Smooth muscle cell (in vitro differentiated cells): ENCODE results near the gene KRT3. TPM values are rescaled to one million over a fixed set of nuclear protein-coding genes. Genes with fewer than 3 reads are reported as not detected.

Experiments
- DNase-seq: peaks from one replicate; lab custom pipeline; 2025; ENCODE audit not compliant: unreplicated experiment; lab: John Stamatoyannopoulos, UW
- H2AFZ ChIP-seq: fragments of 200-600 bp; sonication (generic); 2 replicates; pipeline ENCODE4 v1.6.0; 2016; ENCODE audit warnings: antibody characterized with exemption, low read depth, mild to moderate bottlenecking
- H3F3A ChIP-seq: fragments of 200-600 bp; sonication (generic); 2 replicates; pipeline ENCODE4 v1.6.0; 2017; ENCODE audit warnings: antibody characterized with exemption, low read depth
- H3K27ac ChIP-seq: fragments of 200-600 bp; sonication (generic); 2 replicates; pipeline ENCODE4 v1.5.1; 2016; ENCODE audit warnings: low read depth, mild to moderate bottlenecking
- H3K27me3 ChIP-seq: fragments of 200-600 bp; sonication (generic); 2 replicates; pipeline ENCODE4 v1.6.1; 2016; ENCODE audit warnings: low read depth, mild to moderate bottlenecking
- H3K36me3 ChIP-seq: fragments of 200-600 bp; sonication (generic); 2 replicates; pipeline ENCODE4 v1.5.1; 2016; ENCODE audit warnings: low read depth
- H3K4me1 ChIP-seq: fragments of 200-600 bp; sonication (generic); 2 replicates; pipeline ENCODE4 v1.5.1; 2016; ENCODE audit warnings: low read depth
- H3K4me2 ChIP-seq: fragments of 200-600 bp; sonication (generic); 2 replicates; pipeline ENCODE4 v1.6.0; 2016; ENCODE audit warnings: mild to moderate bottlenecking
- H3K4me3 ChIP-seq: fragments of 200-600 bp; sonication (generic); 2 replicates; pipeline ENCODE4 v1.5.1; 2016; ENCODE audit warnings: mild to moderate bottlenecking
- H3K79me2 ChIP-seq: fragments of 200-600 bp; sonication (generic); 2 replicates; pipeline ENCODE4 v1.6.0; 2016; ENCODE audit warnings: low read depth, mild to moderate bottlenecking
- H3K9ac ChIP-seq: fragments of 200-600 bp; sonication (generic); 2 replicates; pipeline ENCODE4 v1.6.0; 2016; ENCODE audit warnings: low read depth
- H3K9me3 ChIP-seq: fragments of 200-600 bp; sonication (generic); replicated peaks from 2 replicates; pipeline ENCODE4 v1.5.1; 2016; ENCODE audit warnings: low read depth
- H4K20me1 ChIP-seq: fragments of 200-600 bp; sonication (generic); 2 replicates; pipeline ENCODE4 v1.6.0; 2016; ENCODE audit warnings: low read depth
- CTCF ChIP-seq: fragments of 200-600 bp; sonication (generic); IDR thresholded peaks from 2 replicates; pipeline ENCODE4 v1.5.1; 2017; ENCODE audit warnings: borderline replicate concordance, mild to moderate bottlenecking, antibody characterized with exemption; ENCODE audit not compliant: insufficient read depth, poor library complexity, severe bottlenecking
- WGBS: methylation state at CpG from one replicate; pipeline ENCODE4 v1.1.7; 2016; ENCODE audit warnings: low lambda C conversion rate; 5-methylcytosine and 5-hydroxymethylcytosine counted together
- polyA plus RNA-seq: library from polyadenylated mRNA; unstranded; fragments of >200 nt; fragmentation: Nextera tagmentation; extraction: Ambion mirVana; gene quantifications from 2 replicates; pipeline ENCODE4 v1.2.1, GENCODE V29; 2016
- total RNA-seq: library from RNA; depleted of rRNA; stranded (reverse); fragments of >200 nt; gene quantifications from 2 replicates; pipeline ENCODE4 v1.2.3, GENCODE V29; 2014

The KRT3 gene
- total and polyA plus RNA-seq, 2 experiments from 2014 or later: not detected

- H3K27me3 ChIP-seq: peaks cover 75% of the 10 kb centered on the region
- H3K4me1 ChIP-seq: no peaks in the 10 kb centered on the region
- WGBS: 93% methylated on average over 2 of the region's 2 CpGs
- H3K36me3 ChIP-seq: no peaks in the 10 kb centered on the region
- no peak for DNase-seq
- H3K79me2 ChIP-seq: no peaks in the 10 kb centered on the region
- no peak overlapping the region for H3K4me2 ChIP-seq
- no peaks in the 10 kb centered on the region for H3K9me3 ChIP-seq
- no peak overlapping the region for H3K9ac ChIP-seq
- TF ChIP-seq CTCF: no peak
- H2AFZ ChIP-seq: no peak overlapping the region
- H3K27ac ChIP-seq: no peak overlapping the region
- no peak overlapping the region for H3K4me3 ChIP-seq
- no peaks in the 10 kb centered on the region for H3F3A ChIP-seq
- H4K20me1 ChIP-seq: no peaks in the 10 kb centered on the region
Observed at GRCh38 chr12:52778833-52779232, 17.1 kb downstream of the KRT3 start.

GRCh38 chr12:52777566-52777965 lies 18.4 kb downstream of the KRT3 start:
- Histone ChIP-seq H3K4me2 (no peak overlapping the region), H3K9ac (no peak overlapping the region), H3K36me3 (no peaks in the 10 kb centered on the region), H3K27ac (no peak overlapping the region), H3K79me2 (no peaks in the 10 kb centered on the region), H3K9me3 (no peaks in the 10 kb centered on the region), H4K20me1 (no peaks in the 10 kb centered on the region), H3F3A (no peaks in the 10 kb centered on the region), H3K27me3 (peaks cover 78% of the 10 kb centered on the region), H2AFZ (no peak overlapping the region), H3K4me3 (no peak overlapping the region), H3K4me1 (no peaks in the 10 kb centered on the region)
- no peak for TF ChIP-seq CTCF
- WGBS: 94% methylated on average over 4 of the region's 4 CpGs
- DNase-seq: no peak

- Histone ChIP-seq H3K36me3 (no peaks in the 10 kb centered on the region), H3K9ac (no peak within 1 kb of the TSS), H3K27ac (no peak within 1 kb of the TSS), H3K27me3 (peaks cover 72% of the 10 kb centered on the region), H2AFZ (no peak within 1 kb of the TSS), H3K4me3 (no peak within 1 kb of the TSS), H3K4me1 (no peaks in the 10 kb centered on the region), H4K20me1 (no peaks in the 10 kb centered on the region), H3F3A (no peaks in the 10 kb centered on the region), H3K9me3 (no peaks in the 10 kb centered on the region), H3K4me2 (no peak within 1 kb of the TSS), H3K79me2 (no peaks in the 10 kb centered on the region)
- no peak for DNase-seq
- no peak for TF ChIP-seq CTCF
- 93% methylated on average over 8 of the region's 8 CpGs for WGBS
Observed at GRCh38 chr12:52776913-52777395, 19.0 kb downstream of the KRT3 start, which contains the start of gene KRT76. KRT76 (minus strand) TSS chr12:52777345; CDS start chr12:52777291, 54 bp downstream.

- H4K20me1 ChIP-seq: no peaks in the 10 kb centered on the region
- no peak overlapping the region for H3K9ac ChIP-seq
- H3K9me3 ChIP-seq: no peaks in the 10 kb centered on the region
- H3K4me3 ChIP-seq: no peak overlapping the region
- H3K27ac ChIP-seq: no peak overlapping the region
- WGBS: 92% methylated on average over 5 of the region's 5 CpGs
- no peaks in the 10 kb centered on the region for H3K4me1 ChIP-seq
- no peak overlapping the region for H2AFZ ChIP-seq
- H3K4me2 ChIP-seq: no peak overlapping the region
- DNase-seq: no peak
- TF ChIP-seq CTCF: no peak
- H3F3A ChIP-seq: no peaks in the 10 kb centered on the region
- H3K36me3 ChIP-seq: no peaks in the 10 kb centered on the region
- no peaks in the 10 kb centered on the region for H3K79me2 ChIP-seq
- peaks cover 68% of the 10 kb centered on the region for H3K27me3 ChIP-seq
Observed at GRCh38 chr12:52776435-52776834, 19.5 kb downstream of the KRT3 start.
